ENCODE data around the gene PTPN7.
A peak's percentile ranks its signal among the peaks of the same experiment; 100 is the strongest.
"Not testable (repeated sequence)": the region's sequence is repeated elsewhere in the genome, so short reads cannot be mapped to it uniquely, and the experiment has no call there.

Gene PTPN7

DNA sequence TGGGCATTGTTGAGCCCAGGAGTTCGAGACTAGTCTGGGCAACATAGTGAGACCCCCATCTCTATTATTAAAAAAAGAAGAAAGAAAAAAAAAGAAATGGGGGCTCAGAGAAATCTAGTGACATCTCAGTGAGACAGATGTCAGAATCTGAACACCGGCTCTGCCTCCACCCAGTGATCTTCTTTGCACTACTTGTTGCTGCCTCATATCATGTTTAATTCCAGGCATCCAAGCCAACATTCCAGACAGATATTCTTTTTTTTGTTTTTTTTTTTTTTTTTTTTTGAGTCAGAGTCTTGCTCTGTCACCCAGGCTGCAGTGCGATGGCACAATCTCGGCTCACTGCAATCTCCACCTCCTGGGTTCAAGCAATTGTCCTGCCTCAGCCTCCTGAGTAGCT, 10.8 kb downstream of the PTPN7 start:
- DNase-seq: no peak

DNA sequence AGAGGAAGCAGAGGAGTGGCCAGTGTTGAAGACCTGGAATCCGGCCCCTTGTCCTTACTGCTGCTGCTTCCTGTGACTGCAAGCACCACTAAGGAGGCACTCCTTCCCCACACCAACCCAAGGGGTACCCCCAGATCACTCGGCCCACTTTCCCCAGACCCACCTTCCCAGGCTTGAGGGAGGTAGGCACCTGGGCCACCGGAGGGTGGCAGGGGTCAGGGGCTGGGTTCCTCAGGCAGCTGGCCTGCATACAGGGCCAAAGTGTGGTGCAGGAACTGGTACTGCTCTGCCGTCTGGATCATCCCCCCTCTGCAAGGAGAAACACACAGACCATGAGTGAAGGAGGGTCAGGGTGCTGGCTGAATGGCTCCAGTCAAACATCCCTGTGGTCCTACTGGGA, 12.0 kb downstream of the PTPN7 start:
- no peak for DNase-seq

GRCh38 chr1:202146993-202147392, 13.4 kb downstream of the PTPN7 start:
- DNase-seq: no peak

GRCh38 chr1:202146279-202146678, 14.1 kb downstream of the PTPN7 start:
- DNase-seq: no peak

DNA sequence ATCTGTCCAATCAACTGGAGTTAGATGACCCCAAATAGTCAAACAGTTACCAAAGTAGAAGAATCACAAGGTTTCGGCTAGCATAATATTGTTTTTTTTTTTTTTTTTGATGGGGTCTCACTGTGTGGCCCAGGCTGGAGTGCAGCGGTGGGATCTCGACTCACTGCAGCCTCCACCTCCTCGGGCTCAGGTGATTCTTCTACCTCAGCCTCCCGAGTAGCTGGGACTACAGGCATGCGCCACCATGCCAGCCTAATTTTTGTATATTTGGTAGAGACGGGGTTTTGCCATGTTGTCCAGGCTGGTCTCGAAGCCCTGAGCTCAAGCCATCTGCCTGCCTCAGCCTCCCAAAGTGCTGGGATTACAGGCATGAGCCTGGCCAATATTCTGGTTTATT, 14.7 kb downstream of the PTPN7 start:
- DNase-seq: not testable (repeated sequence)

- peak; percentile 62 to 73 for DNase-seq
Measured at GRCh38 chr1:202145068-202145743, 15.2 kb downstream of the PTPN7 start.

DNA sequence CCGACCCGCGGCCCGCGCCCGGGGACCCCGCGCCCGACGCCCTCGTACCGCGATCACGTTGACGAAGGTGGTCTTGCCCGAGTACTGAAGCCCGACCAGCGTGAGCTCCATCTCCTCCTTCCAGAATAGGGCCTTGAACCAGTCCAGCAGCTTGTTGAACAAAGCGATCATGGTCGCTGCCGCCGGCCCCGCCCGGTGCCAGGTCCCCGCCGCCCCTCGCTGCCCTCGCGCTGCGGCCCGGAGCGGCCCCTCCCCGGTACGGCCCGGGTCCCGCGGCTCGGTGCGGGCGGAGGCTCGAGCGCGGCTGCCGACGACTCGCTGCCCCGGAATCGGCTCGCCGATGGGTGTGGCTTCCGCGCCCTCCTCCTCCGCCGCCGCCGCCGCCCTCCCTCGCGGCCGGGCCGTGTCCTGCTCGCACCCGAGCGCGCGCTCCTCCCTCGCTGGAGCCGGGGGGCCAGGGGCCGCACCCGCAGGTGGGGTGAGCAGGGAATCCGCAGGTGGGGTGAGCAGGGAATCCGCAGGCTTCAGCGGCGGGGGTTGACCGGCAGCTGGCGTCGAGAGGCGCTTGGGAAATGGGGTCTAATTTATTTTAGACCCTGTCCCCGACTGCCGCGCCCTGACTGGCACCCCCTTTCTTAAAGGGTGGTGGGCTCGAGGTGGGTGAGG, 15.9 kb downstream of the PTPN7 start, which contains the start of gene ARL8A:
Gene ARL8A, minus strand, starts transcription at position 336 of the 666 bp plus-strand sequence. Its CDS starts 165 bp downstream, at position 171.
- peak; percentile 77 to 82 for DNase-seq

GRCh38 chr1:202143768-202144401, 16.5 kb downstream of the PTPN7 start:
- DNase-seq: peak; percentile 54 to 59

DNA sequence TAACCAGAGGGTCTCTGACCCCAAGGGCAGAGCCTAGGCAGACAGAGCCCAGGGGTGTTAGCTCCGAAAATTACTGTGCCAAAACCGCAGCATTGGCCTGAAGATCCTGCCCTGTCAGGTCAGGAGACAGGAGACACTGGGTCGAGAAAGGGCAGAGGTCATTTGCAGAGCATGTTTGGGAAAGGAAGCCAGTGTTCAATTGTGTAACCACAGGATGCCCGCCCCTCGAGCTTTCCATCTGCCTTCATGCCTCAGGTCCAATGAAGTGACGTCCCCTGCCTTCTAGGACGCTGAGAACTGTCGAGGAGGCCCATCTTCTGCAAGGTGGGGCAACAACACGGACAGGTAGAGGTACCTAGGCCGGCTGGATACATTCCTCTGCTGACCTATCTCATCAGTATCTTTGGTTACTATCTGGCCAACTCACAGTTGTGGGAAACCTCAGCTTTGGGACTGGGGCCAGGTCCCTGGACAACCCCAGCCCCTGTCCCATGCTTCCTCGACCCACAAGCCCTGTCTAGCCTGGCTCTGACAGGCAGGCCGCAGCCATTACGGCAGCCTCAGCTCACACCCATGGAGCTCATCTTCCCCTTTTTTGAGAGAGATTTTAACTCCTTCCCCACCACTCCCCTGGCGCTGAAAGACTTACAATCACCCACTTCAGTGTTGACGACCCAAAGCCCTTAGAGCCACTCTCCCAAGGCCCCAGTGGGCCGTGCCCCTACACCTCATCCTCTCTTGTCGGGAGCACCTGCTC, 17.2 kb downstream of the PTPN7 start:
- peak in 1 of 2 experiments; percentile 36 for DNase-seq

- not testable (repeated sequence) for DNase-seq
Measured at GRCh38 chr1:202141468-202141867, 18.9 kb downstream of the PTPN7 start.

GRCh38 chr1:202140833-202141232, 19.6 kb downstream of the PTPN7 start:
- no peak for DNase-seq

- DNase-seq: peak; percentile 64 to 69
Measured at GRCh38 chr1:202135221-202135721, 25.1 kb downstream of the PTPN7 start.

DNA sequence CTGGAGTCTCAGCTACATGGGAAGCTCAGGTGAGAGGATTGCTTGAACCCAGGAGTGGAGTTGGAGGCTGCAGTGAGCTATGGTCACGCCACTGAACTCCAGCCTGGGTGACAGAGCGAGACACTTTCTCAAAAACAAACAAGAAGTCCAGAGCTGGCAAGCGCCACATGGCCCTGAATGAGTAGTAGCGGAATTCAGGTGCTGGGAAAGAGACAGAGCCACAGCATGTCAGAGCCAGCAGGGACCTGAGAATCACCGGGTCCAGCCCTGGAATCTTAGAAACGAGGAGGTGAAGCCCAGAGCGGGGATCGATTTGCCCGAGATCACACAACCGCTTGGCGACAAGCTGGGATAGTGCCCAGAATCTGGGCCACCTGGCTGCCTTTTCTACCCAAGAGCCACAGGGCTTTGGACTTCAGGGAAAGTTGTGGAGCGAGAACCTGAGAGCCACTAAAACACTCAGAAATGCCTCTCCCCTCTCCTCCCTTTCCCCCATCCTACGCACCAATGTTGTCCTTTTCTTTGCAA, 25.7 kb downstream of the PTPN7 start:
- no peak for DNase-seq

DNA sequence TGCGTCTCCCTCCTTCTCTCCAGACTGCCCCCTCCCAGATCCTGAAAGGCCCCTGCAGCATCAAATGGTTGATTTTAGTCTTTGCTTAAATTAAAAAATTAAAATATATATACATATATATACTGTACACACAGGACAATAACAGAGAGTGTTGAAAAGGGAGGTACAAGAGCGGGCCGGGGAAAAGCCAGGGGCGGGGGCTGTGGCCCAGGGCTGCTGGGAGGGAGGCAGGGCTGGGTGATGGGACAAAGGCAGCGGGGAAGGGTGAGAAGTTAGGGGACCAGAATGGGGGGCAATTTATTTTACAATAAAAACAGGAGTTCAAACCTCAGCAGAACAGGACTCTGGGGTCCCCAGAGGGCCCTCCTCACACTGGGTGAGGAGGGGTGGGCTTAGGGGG, 26.4 kb downstream of the PTPN7 start:
- DNase-seq: no peak

- DNase-seq: no peak
Measured at GRCh38 chr1:202133496-202133895, 26.9 kb downstream of the PTPN7 start.

DNA sequence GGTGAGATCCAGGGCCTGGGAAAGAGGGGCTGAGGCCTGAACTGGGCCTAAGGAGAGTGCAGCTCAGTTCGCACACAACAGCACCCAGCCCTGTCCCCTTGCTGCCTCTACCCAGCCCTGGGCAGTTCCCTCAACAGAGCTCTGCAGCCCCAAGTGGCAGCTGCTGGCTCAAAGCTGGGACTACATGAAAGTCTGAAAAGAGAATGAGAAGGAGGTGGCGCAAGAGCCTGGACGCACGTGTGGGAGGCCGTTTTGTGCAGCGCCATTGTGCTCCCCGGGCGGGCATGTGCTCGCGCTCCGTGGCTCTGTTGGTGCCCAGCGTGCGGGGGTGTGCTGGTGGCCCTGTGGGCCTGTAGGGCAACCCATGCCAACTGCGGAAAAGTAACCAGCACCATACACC, 27.4 kb downstream of the PTPN7 start:
- DNase-seq: no peak

GRCh38 chr1:202131956-202132821, 28.2 kb downstream of the PTPN7 start:
- no peak for DNase-seq

DNA sequence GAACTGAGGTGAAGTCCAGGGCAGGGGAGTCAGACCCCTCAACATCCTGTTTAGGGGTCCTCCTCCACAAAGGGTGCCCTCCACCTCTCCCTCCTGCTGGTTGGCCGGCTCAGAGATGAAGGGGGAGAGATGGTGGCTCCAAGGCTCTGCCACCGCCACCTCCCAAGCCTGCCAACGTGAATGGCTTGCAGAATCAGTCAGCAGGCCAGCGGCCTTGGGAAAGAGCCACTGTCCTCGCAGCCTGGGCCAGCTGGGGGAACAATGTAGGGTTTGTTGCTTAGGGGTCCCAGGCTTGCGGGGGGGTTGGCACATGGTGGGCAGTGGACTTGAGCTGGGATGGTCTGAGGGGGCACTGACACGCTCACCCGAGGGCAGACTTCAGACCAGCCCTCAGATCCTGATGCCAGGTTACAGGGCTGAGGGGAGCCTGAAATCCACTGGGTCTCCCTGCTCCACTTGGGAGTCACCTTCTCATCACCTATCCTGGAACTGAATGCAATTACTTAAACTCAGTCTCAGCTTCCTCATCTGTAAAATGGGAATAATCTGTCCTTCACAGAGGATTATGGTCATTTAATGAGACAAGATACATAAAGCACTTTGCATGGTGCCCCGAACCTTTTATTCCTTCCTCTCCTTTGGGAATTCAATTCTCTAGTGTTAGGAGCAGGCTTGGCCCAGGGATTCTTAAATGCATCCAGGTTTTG, 29.4 kb downstream of the PTPN7 start:
- no peak for DNase-seq

- DNase-seq: no peak
Measured at GRCh38 chr1:202130297-202130721, 30.1 kb downstream of the PTPN7 start.

DNA sequence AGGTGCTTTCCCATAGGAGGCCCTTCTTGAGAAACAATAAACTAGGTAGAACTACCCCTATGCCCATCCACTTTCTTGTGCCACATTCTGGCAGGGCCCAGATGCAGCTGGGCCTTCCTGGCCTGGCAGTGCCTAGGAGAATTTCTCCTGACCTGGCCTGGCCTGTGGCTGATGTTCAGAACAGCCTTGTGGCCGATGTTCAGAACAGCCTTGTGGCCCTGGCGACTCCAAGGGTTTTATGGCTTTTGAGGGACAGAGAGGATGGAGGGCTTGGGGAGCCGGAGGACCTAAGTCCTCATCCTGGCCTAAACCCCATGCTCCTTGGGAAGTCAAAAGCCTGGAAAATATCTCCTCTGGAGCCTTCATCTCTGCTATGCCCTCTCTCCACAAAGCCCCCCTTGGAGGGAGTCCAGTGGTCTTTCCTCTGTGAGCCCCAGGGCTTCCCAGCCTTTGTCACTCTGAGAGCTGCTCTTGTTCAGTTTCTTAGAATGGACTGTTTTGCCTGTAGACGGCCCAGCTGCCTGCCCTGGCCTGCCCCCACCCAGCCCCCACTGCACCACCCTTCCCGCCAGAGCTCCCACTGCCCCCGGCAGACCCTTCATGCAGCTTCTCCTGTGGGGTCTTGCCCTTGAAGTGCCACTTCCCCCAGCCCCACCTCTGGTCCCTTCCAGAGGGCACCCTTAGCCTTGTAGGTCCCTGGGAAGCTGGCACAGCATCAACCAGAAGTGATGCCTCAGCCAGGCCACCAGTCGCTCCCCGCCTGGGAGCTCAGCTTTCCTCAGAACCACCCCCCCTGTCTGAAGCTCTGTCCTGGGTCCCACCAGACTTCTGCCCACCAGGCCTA, 30.7 kb downstream of the PTPN7 start:
- no peak for DNase-seq
